Fibroblast of lung (primary cell): ENCODE measurements around the gene TRMU. TPM values are rescaled to one million over a fixed set of nuclear protein-coding genes. Genes with fewer than 3 reads are reported as not detected.

Source experiments
- DNase-seq, 2 donors: peaks; one replicate each; pipeline versions ENCODE4 v3.0.0 to v3.0.0-alpha.2; 2010; ENCODE audit warnings: low read depth in 2 of 2
- H2AFZ ChIP-seq: 2 replicates; pipeline ENCODE4 v1.5.1; 2012; ENCODE audit warnings: low read length, control low read depth, inconsistent platforms
- H3K27ac ChIP-seq: 2 replicates; pipeline ENCODE4 v1.5.1; 2011; ENCODE audit warnings: low read length, control low read depth; ENCODE audit not compliant: insufficient read depth
- H3K27me3 ChIP-seq: 2 replicates; pipeline ENCODE4 v1.5.1; 2011; ENCODE audit warnings: mild to moderate bottlenecking, low read length; ENCODE audit not compliant: control insufficient read depth, insufficient read depth
- H3K36me3 ChIP-seq: 2 replicates; pipeline ENCODE4 v1.5.1; 2011; ENCODE audit warnings: low read length; ENCODE audit not compliant: control insufficient read depth, insufficient read depth
- H3K4me1 ChIP-seq: 2 replicates; pipeline ENCODE4 v1.5.1; 2011; ENCODE audit warnings: low read length; ENCODE audit not compliant: control insufficient read depth, insufficient read depth; ENCODE audit errors: extremely low read depth
- H3K4me2 ChIP-seq: 2 replicates; pipeline ENCODE4 v1.5.1; 2011; ENCODE audit warnings: low read length, control low read depth; ENCODE audit not compliant: insufficient read depth; ENCODE audit errors: extremely low read depth
- H3K4me3 ChIP-seq, 4 experiments: fragments of 200-600 bp in 1 of 4; sonication (generic) in 1 of 4; replicated peaks in 1 of 4; 2 replicates each; pipeline ENCODE4 v1.5.1; 2011 to 2016; ENCODE audit warnings: low read length in 4 of 4, low read depth in 3 of 4, mild to moderate bottlenecking in 3 of 4, control low read depth in 2 of 4, inconsistent platforms in 1 of 4, mixed read lengths in 1 of 4; ENCODE audit not compliant: insufficient read depth in 1 of 4; ENCODE audit errors: control extremely low read depth in 1 of 4
- H3K79me2 ChIP-seq: 2 replicates; pipeline ENCODE4 v1.5.1; 2012; ENCODE audit warnings: mild to moderate bottlenecking, low read length, inconsistent platforms; ENCODE audit not compliant: control insufficient read depth, insufficient read depth
- H3K9ac ChIP-seq: 2 replicates; pipeline ENCODE4 v1.5.1; 2011; ENCODE audit warnings: mild to moderate bottlenecking, low read length, control low read depth; ENCODE audit not compliant: insufficient read depth
- H3K9me3 ChIP-seq: 2 replicates; pipeline ENCODE4 v1.5.1; 2012; ENCODE audit warnings: low read depth, low read length; ENCODE audit not compliant: control insufficient read depth, insufficient read depth
- H4K20me1 ChIP-seq: 2 replicates; pipeline ENCODE4 v1.5.1; 2011; ENCODE audit warnings: low read length; ENCODE audit not compliant: control insufficient read depth, insufficient read depth; ENCODE audit errors: extremely low read depth
- EZH2 ChIP-seq: IDR thresholded peaks from 2 replicates; pipeline ENCODE4 v1.5.1; 2012; ENCODE audit warnings: low read length, control low read depth, mild to moderate bottlenecking; ENCODE audit errors: missing control alignments
- polyA plus RNA-seq, 2 donors: library from polyadenylated mRNA; depleted of rRNA in 1 of 2; stranded (reverse) in 1 of 2; unstranded in 1 of 2; fragments of >200 nt; gene quantifications; 2 replicates each; pipeline ENCODE4 v1.2.1, GENCODE V29; 2011 to 2012; ENCODE audit warnings: missing spikeins in 1 of 2
- total RNA-seq: library from RNA; depleted of rRNA; stranded (reverse); fragments of >200 nt; gene quantifications from 2 replicates; pipeline ENCODE4 v1.2.1, GENCODE V29; 2014
- TF ChIP-seq, protein P1 (sequence below), 2 donors: IDR thresholded peaks in 1 of 2; conservative IDR thresholded peaks in 1 of 2; 1 replicate in 1 of 2; 2 replicates in 1 of 2; pipeline ENCODE4 v1.5.1; 2011 to 2012; ENCODE audit warnings: low read length in 2 of 2, control low read depth in 1 of 2, inconsistent platforms in 1 of 2, low read depth in 1 of 2, mild to moderate bottlenecking in 1 of 2

Gene TRMU
- total and polyA plus RNA-seq, 2 donors (not counting 1 experiment from before 2014, with no cell fraction given): 18.4 to 22.1 TPM

DNA sequence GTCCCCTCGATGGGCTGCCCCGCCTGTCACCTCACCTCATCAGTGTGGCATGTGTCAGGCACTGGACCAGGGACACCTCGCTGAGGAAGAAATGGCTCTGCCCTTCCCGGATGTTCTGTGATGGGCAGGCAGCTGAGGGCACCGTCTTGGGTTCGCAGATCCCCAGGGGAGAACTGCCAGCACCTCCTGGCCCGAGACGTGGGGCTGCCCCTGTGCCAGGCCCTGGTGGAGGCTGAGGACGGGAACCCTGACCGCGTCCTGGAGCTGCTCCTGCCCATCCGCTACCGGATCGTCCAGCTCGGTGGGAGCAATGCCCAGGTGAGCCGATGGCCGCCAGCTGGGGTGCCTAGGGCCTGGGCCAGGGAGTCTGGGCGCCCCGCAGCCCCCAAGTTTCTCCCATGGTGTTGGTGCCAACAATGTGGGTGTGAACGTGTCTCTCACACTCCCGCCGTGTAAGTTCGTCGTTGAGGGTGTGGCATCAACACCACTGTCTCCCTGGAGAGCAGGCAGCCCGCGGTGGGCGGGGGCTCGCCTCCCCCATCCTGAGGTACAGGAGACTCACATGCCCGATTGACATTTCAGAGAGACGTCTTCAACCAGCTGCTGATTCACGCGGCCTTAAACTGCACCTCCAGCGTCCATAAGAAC is 46.1 kb upstream of the TRMU start:
- no peaks in the 10 kb centered on the region for H3K9me3 ChIP-seq
- H3K4me3 ChIP-seq: no peak overlapping the region
- no peak for DNase-seq
- peaks cover 14% of the 10 kb centered on the region for H3K36me3 ChIP-seq
- H3K4me1 ChIP-seq: no peaks in the 10 kb centered on the region
- H3K27me3 ChIP-seq: no peaks in the 10 kb centered on the region
- H2AFZ ChIP-seq: no peak overlapping the region
- H3K27ac ChIP-seq: no peak overlapping the region
- H3K79me2 ChIP-seq: no peaks in the 10 kb centered on the region
- H3K4me2 ChIP-seq: no peak overlapping the region
- no peaks in the 10 kb centered on the region for H4K20me1 ChIP-seq
- H3K9ac ChIP-seq: no peak overlapping the region
- TF ChIP-seq, protein P1, sequence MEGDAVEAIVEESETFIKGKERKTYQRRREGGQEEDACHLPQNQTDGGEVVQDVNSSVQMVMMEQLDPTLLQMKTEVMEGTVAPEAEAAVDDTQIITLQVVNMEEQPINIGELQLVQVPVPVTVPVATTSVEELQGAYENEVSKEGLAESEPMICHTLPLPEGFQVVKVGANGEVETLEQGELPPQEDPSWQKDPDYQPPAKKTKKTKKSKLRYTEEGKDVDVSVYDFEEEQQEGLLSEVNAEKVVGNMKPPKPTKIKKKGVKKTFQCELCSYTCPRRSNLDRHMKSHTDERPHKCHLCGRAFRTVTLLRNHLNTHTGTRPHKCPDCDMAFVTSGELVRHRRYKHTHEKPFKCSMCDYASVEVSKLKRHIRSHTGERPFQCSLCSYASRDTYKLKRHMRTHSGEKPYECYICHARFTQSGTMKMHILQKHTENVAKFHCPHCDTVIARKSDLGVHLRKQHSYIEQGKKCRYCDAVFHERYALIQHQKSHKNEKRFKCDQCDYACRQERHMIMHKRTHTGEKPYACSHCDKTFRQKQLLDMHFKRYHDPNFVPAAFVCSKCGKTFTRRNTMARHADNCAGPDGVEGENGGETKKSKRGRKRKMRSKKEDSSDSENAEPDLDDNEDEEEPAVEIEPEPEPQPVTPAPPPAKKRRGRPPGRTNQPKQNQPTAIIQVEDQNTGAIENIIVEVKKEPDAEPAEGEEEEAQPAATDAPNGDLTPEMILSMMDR (conservative IDR thresholded peaks at IDR 0.05 in 1 of 2, IDR thresholded peaks at IDR 0.05 in 1 of 2; ENCODE audit: low read depth in 1 of 2, low read length in 2 of 2): no peak
- TF ChIP-seq EZH2: no peak

DNA sequence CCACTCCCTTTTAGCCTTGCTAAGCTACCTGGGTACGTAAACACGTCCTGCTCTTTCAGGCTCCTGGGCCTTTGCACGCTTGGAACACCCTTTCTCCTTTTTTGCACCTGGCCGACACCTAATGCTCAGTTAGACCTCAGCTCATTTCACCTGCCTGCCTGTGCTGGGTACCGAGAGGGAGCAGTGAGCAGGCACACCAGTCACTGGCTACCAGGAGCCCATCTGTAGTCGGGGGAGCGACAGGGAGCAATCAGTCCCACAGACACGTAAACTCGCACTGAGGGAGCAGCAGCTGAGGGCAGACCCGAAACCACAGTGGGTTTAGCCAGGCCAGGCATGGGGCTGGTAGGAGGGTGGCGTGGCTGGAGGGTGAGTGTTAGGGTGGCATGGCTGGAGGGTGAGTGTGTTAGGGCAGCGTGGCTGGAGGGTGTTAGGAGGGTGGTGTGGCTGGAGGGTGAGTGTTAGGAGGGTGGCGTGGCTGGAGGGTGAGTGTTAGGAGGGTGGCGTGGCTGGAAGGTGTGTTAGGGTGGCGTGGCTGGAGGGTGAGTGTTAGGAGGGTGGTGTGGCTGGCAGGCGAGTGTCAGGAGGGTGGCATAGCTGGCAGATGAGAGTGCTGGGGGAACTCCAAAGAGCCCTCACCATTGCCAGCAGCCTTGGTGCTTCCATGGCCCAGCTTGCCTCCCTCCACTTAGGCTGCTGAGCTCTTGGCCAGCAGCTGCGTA is 45.2 kb upstream of the TRMU start:
- Histone ChIP-seq H4K20me1 (no peaks in the 10 kb centered on the region), H3K4me1 (no peaks in the 10 kb centered on the region), H3K36me3 (peaks cover 13% of the 10 kb centered on the region), H3K79me2 (no peaks in the 10 kb centered on the region), H3K9me3 (no peaks in the 10 kb centered on the region), H3K27me3 (no peaks in the 10 kb centered on the region), H3K4me3 (no peak overlapping the region), H2AFZ (no peak overlapping the region), H3K27ac (no peak overlapping the region), H3K4me2 (no peak overlapping the region), H3K9ac (no peak overlapping the region)
- no peak for TF ChIP-seq EZH2
- TF ChIP-seq, protein P1 (conservative IDR thresholded peaks at IDR 0.05 in 1 of 2, IDR thresholded peaks at IDR 0.05 in 1 of 2; ENCODE audit: low read depth in 1 of 2, low read length in 2 of 2): no peak
- DNase-seq: no peak

DNA sequence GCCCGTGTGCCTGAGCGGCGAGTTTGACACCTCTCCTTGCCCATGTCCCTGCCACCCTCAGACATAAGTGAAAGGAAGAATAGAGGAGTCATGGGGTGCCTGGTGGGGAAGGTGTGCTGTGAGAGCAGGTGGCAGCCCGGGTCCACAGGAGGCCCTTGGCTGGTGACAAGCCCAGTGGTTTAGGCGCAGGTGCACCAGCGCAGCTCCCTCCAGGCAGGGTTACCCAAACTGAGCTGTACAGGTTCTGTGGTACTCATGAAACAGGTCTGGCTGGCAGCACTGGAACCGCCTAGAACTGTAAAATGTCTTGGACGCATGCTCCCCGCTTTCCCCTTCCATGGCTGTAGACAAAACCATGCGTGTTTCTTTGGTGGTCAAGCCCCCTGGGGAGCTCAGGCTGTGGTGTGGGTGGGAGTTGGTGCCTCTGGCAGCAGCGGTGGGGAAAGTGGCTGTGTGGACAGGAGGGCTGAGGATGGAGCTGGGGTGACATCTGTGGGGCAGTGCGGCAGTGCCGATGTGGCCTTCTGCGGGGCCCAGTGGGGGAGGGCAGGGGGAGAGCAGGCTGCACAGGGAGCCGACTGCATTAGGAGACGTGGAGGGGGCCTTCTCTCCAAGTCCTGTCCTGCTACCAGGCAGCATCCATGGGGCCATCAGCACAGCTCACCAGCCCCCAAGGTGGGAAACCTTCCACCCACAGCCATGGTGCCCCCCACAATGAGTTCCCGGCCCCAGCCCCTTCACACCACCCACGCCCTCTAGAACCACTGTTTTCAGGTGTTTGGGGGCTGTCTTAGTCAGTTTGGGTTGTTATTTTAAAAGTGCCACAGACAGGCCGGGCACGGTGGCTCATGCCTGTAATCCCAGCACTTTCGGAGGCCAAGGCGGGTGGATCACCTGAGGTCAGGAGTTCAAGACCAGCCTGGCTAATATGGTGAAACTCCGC is 44.4 kb upstream of the TRMU start:
- DNase-seq: no peak
- no peak overlapping the region for H3K9ac ChIP-seq
- no peaks in the 10 kb centered on the region for H3K27me3 ChIP-seq
- no peaks in the 10 kb centered on the region for H4K20me1 ChIP-seq
- no peak overlapping the region for H3K27ac ChIP-seq
- no peak overlapping the region for H3K4me2 ChIP-seq
- TF ChIP-seq, protein P1 (conservative IDR thresholded peaks at IDR 0.05 in 1 of 2, IDR thresholded peaks at IDR 0.05 in 1 of 2; ENCODE audit: low read depth in 1 of 2, low read length in 2 of 2): no peak
- no peak for TF ChIP-seq EZH2
- H2AFZ ChIP-seq: no peak overlapping the region
- peaks cover 4% of the 10 kb centered on the region for H3K4me1 ChIP-seq
- peaks cover 12% of the 10 kb centered on the region for H3K36me3 ChIP-seq
- H3K4me3 ChIP-seq: no peak overlapping the region
- no peaks in the 10 kb centered on the region for H3K9me3 ChIP-seq
- no peaks in the 10 kb centered on the region for H3K79me2 ChIP-seq
